GM19193 (cell line): ENCODE data around the gene EFCAB6.

ENCODE experiments used
- POLR2A ChIP-seq: IDR thresholded peaks from 4 replicates; pipeline ENCODE4 v1.6.1; 2011; ENCODE audit not compliant: insufficient read depth, insufficient read length; ENCODE audit errors: extremely low read depth

Gene EFCAB6

DNA sequence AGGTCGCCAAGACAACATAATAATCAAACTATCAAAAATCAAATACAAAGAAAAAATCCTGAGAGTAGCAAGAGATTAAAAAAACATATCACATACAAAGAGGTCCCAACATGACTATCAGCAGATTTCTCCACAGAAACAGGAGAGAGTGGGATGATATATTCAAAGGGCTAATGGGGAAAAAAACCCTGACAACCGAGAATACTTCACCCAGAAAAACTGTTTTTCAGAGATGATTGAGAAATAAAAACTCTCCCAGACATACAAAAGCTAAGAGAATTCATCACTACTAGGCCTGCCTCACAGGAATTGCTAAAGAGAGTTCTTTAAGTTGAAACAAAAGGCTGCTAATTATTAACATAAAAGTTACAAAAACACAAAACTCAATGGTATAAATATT lies 108.1 kb downstream of the EFCAB6 start:
- no peak for TF ChIP-seq POLR2A

- TF ChIP-seq POLR2A, result no peak
Observed at GRCh38 chr22:43698403-43698802, 113.7 kb downstream of the EFCAB6 start.

DNA sequence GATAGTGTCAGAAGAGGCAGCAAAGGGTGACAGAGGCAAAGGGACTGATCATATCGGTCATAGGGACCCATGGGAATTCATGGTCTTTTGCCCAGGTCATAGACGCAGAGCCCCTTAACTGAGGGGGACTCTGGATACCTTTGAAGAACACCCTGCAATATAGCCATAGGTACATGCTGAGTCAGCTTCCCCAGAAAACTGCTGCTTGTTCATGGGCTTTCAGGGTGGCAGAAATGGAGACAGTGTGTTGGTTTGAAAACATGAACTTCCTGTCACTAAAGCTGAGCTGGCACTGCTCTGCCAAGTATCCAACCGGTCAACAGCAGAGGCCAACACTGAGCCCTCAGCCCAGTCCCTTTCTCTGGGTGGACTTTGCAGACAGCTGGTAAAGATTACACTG lies 114.2 kb downstream of the EFCAB6 start:
- no peak for TF ChIP-seq POLR2A

DNA sequence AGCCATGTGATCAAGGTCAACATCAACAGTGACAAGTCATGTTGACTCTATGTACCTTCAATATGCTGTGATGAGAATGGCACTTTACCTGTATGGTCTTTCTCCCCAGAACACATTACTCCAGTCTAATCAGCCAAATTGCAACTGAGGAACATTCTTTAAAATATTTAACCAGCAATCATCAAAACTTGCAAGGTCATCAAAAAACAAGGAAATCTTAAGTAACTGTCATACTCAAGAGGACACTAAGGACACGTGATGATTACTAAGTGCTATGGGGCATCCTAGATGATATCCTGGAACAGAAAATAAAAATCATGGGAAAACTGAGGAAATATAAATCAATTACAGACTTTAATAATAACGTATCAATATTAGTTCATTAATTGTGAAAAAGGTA lies 118.9 kb downstream of the EFCAB6 start:
- TF ChIP-seq POLR2A, result no peak

GRCh38 chr22:43689356-43689755 lies 122.7 kb downstream of the EFCAB6 start:
- no peak for TF ChIP-seq POLR2A

- no peak for TF ChIP-seq POLR2A
Observed at GRCh38 chr22:43682851-43683250, 129.3 kb downstream of the EFCAB6 start.

DNA sequence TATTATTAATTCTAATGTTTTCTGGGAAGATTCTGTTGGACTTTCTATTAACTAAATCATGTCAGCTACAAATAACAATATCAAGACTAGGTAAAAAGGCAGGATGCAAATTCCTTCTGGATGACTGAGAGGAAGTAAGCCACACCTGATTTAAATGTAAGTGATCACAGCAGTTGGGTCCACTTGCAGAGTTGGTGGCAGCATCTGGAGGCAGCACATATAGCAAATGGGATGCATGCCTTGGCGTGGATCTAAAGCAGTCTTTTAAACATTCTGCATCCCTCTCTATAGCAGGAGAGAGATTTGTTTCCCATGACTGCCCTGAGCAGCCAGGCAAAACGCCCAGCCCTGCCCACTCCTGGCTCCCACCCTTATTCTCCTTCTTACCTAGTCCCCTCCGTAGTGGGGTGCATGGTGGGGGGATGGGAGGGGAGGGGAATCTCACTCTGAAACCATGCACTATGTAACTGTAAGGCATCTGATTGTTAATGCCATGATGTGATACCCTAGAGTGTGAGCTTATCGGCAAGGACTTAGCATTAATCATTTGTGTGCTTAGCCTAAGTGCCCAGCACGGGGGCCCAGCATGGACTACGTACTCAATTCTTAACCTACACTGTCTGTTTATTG lies 130.3 kb downstream of the EFCAB6 start:
- TF ChIP-seq POLR2A, result no peak

GRCh38 chr22:43670513-43670912 lies 141.6 kb downstream of the EFCAB6 start:
- no peak for TF ChIP-seq POLR2A

GRCh38 chr22:43669190-43669589 lies 142.9 kb downstream of the EFCAB6 start:
- TF ChIP-seq POLR2A, result no peak

- TF ChIP-seq POLR2A, result no peak
Observed at GRCh38 chr22:43667656-43668055, 144.4 kb downstream of the EFCAB6 start.

DNA sequence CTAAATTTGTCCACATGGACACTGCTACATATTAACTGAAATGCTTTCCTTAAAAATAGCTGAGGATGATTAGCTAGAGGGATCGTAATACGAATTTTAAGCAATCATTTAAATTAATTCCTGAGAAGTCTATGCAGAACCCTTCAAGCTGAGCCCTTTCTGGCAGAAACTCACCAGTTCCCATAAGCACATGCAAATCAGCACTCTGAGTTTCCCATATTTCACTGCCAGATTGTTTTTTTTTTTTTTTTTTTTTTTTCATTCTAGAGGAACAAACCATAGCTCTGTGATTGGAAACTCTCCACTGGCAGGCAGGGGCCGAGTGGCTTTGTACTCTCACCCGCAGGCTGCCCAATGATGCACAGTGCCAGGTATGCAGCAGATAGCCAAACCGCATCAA lies 145.6 kb downstream of the EFCAB6 start:
- TF ChIP-seq POLR2A, result no peak

DNA sequence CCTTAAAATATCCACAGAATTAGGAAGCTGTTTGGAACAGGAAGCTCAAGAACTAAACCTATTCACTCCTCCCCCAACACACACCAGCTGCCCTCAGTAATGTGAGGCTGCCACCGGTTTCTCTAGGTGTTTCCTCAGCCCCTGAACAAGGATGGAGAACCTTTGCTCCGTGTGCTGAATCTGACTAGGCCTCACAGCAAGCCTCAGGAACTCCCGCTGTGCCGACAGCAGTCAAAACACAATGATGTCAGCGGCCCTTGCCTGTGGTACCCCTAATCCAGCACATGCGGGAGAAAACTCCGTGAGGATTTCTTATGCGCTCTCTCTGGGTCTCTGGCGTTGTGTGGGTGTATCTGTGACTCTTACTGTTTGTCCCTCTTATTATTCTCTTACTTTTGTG lies 153.3 kb downstream of the EFCAB6 start:
- no peak for TF ChIP-seq POLR2A

- TF ChIP-seq POLR2A, result no peak
Observed at GRCh38 chr22:43654271-43654670, 157.8 kb downstream of the EFCAB6 start.

- no peak for TF ChIP-seq POLR2A
Observed at GRCh38 chr22:43652845-43653244, 159.3 kb downstream of the EFCAB6 start.

DNA sequence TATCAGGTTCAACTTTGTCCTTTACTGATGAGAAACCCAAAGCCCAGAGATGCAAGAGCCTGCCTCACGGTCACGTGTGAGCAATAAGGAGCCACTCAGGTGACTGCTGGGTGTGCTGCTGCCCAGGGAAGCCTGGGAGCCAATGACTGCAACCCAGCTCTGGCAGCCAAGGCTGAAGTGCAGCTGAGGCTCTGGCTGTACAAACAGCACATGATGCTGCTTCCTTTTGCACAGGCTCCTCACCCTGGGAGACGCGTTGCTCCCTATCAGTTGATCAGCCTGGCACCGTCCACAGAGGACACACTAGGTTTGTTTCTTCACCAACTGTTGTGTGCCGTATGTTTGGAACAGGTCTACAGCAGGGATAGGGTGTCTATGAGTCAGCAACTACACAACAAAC lies 168.7 kb downstream of the EFCAB6 start:
- TF ChIP-seq POLR2A, result no peak

- TF ChIP-seq POLR2A, result no peak
Observed at GRCh38 chr22:43642319-43643206, 169.5 kb downstream of the EFCAB6 start.
